SK-N-SH (cell line): ENCODE measurements around the gene SSTR5. TPM values are rescaled to one million over a fixed set of nuclear protein-coding genes. Genes with fewer than 3 reads are reported as not detected.

Source experiments
- CTCF ChIA-PET: fragments of 300-600, 350-600 bp; formaldehyde crosslinking; extraction: SDS; loops from one replicate; lab custom pipeline; 2021; lab: Yijun Ruan, JAX
- POLR2A ChIA-PET: fragments of 350-600 bp; sonication (Branson Sonifier 250); formaldehyde crosslinking; extraction: SDS; loops from one replicate; lab custom pipeline; 2020; ENCODE audit warnings: antibody characterized with exemption, inconsistent platforms; lab: Yijun Ruan, JAX
- DNase-seq: peaks from one replicate; pipeline ENCODE4 v3.0.0; 2012
- H2AFZ ChIP-seq: fragments of 200-600 bp; sonication (generic); 2 replicates; pipeline ENCODE4 v1.8.1; 2016; ENCODE audit warnings: antibody characterized with exemption, mild to moderate bottlenecking, low read depth
- H3F3A ChIP-seq: fragments of 200-600 bp; sonication (generic); replicated peaks from 2 replicates; pipeline ENCODE3; 2016; ENCODE audit warnings: antibody characterized with exemption, mild to moderate bottlenecking; ENCODE audit not compliant: insufficient read depth
- H3K27ac ChIP-seq, 2 experiments: fragments of 200-500 bp in 1 of 2; fragments of 200-600 bp in 1 of 2; sonication (Bioruptor generic) in 1 of 2; sonication (generic), shearing (Covaris generic) in 1 of 2; 2 replicates each; pipeline versions ENCODE4 v1.5.1 to v1.6.1; 2014 to 2016; ENCODE audit warnings: low read depth in 2 of 2, inconsistent platforms in 1 of 2, low read length in 1 of 2, mild to moderate bottlenecking in 1 of 2, mixed read lengths in 1 of 2
- H3K27me3 ChIP-seq: fragments of 200-600 bp; sonication (generic), shearing (Covaris generic); 2 replicates; pipeline ENCODE4 v1.6.1; 2016; ENCODE audit warnings: mixed run types; ENCODE audit not compliant: insufficient read depth
- H3K36me3 ChIP-seq, 2 experiments: fragments of 200-500 bp in 1 of 2; fragments of 200-600 bp in 1 of 2; sonication (Bioruptor generic) in 1 of 2; sonication (generic) in 1 of 2; replicated peaks in 1 of 2; 2 replicates each; pipeline versions ENCODE3 to v1.5.1; 2014 to 2016; ENCODE audit warnings: low read length in 1 of 2, mild to moderate bottlenecking in 1 of 2; ENCODE audit not compliant: insufficient read depth in 2 of 2, control insufficient read depth in 1 of 2
- H3K4me1 ChIP-seq, 2 experiments: fragments of 200-500 bp in 1 of 2; fragments of 200-600 bp in 1 of 2; sonication (Bioruptor generic) in 1 of 2; sonication (generic), shearing (Covaris generic) in 1 of 2; 2 replicates each; pipeline versions ENCODE4 v1.5.1 to v1.6.1; 2014 to 2016; ENCODE audit warnings: low read depth in 1 of 2, low read length in 1 of 2, mixed run types in 1 of 2; ENCODE audit not compliant: insufficient read depth in 2 of 2, control insufficient read depth in 1 of 2
- H3K4me2 ChIP-seq: fragments of 200-600 bp; sonication (generic), shearing (Covaris generic); 2 replicates; pipeline ENCODE4 v1.6.1; 2017; ENCODE audit warnings: mixed run types
- H3K4me3 ChIP-seq, 2 experiments: fragments of 200-500 bp in 1 of 2; fragments of 200-600 bp in 1 of 2; sonication (Bioruptor generic) in 1 of 2; sonication (generic), shearing (Covaris generic) in 1 of 2; 2 replicates each; pipeline versions ENCODE4 v1.5.1 to v1.8.1; 2014 to 2016; ENCODE audit warnings: low read depth in 2 of 2, inconsistent platforms in 1 of 2, low read length in 1 of 2, mild to moderate bottlenecking in 1 of 2, mixed read lengths in 1 of 2, moderate library complexity in 1 of 2
- H3K79me2 ChIP-seq: fragments of 200-600 bp; sonication (generic); 2 replicates; pipeline ENCODE4 v1.8.1; 2017; ENCODE audit warnings: mild to moderate bottlenecking; ENCODE audit not compliant: insufficient read depth
- H3K9ac ChIP-seq: fragments of 200-600 bp; sonication (generic); 2 replicates; pipeline ENCODE4 v1.6.1; 2017; ENCODE audit warnings: mixed run types
- H3K9me2 ChIP-seq: fragments of 200-600 bp; sonication (generic); 2 replicates; pipeline ENCODE4 v1.6.1; 2017; ENCODE audit warnings: mixed run types
- H3K9me3 ChIP-seq: fragments of 200-600 bp; sonication (generic); 2 replicates; pipeline ENCODE4 v1.6.1; 2017; ENCODE audit warnings: mixed run types, mild to moderate bottlenecking, moderate library complexity
- H4K20me1 ChIP-seq: fragments of 200-600 bp; sonication (generic); 2 replicates; pipeline ENCODE4 v1.6.1; 2017; ENCODE audit warnings: mild to moderate bottlenecking, mixed run types; ENCODE audit not compliant: insufficient read depth
- FOXM1 ChIP-seq: IDR thresholded peaks from 2 replicates; pipeline ENCODE4 v1.4.0; 2012; ENCODE audit warnings: low read depth, mild to moderate bottlenecking
- IRF3 ChIP-seq: fragments of 150-350 bp; IDR thresholded peaks from 2 replicates; pipeline ENCODE4 v1.6.1; 2016; ENCODE audit warnings: mild to moderate bottlenecking, low read depth, low read length
- MEF2A ChIP-seq: IDR thresholded peaks from 2 replicates; pipeline ENCODE4 v1.4.0; 2012; ENCODE audit warnings: low read depth, borderline replicate concordance
- WGBS: methylation state at CpG from one replicate; pipeline ENCODE4 v1.1.6; 2017; ENCODE audit warnings: low lambda C conversion rate; 5-methylcytosine and 5-hydroxymethylcytosine counted together
- polyA plus RNA-seq, 3 experiments: library from polyadenylated mRNA; depleted of rRNA; stranded (reverse); fragments of >200 nt; gene quantifications; 2 replicates each; pipeline ENCODE4 v1.2.3, GENCODE V29; 2012
- TF ChIP-seq, protein P1 (sequence below): IDR thresholded peaks from 2 replicates; pipeline ENCODE4; 2012
- TF ChIP-seq, protein P2 (sequence below): IDR thresholded peaks from 2 replicates; pipeline ENCODE4 v1.4.0; 2012; ENCODE audit warnings: low read depth, borderline replicate concordance
- TF ChIP-seq, protein P3 (sequence below): IDR thresholded peaks from 2 replicates; pipeline ENCODE4 v1.6.1; 2012; ENCODE audit warnings: mild to moderate bottlenecking, low read depth, low read length, moderate library complexity

Gene SSTR5
- polyA plus RNA-seq, 1 of the 3 experiments (the other 2 are of a cell fraction), result not detected

DNA sequence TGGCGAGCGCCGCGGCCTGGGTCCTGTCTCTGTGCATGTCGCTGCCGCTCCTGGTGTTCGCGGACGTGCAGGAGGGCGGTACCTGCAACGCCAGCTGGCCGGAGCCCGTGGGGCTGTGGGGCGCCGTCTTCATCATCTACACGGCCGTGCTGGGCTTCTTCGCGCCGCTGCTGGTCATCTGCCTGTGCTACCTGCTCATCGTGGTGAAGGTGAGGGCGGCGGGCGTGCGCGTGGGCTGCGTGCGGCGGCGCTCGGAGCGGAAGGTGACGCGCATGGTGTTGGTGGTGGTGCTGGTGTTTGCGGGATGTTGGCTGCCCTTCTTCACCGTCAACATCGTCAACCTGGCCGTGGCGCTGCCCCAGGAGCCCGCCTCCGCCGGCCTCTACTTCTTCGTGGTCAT lies 6.8 kb downstream of the SSTR5 start (continued):
- TF ChIP-seq MEF2A (no peak), FOXM1 (no peak)

- CTCF ChIA-PET, result interaction anchor here (0.6 to 1.6 kb wide), 3 partner anchors 16 to 24 kb away, joined by 3 to 9 read pairs (median 3); no protein-coding TSS in a partner anchor
These were observed 7.4 kb downstream of the SSTR5 start for GRCh38 chr16:1079786-1080525.

More at GRCh38 chr16:1079786-1080525, 7.4 kb downstream of the SSTR5 start:
- Histone ChIP-seq H3K9me2 (no peaks in the 10 kb centered on the region), H4K20me1 (peaks cover 8% of the 10 kb centered on the region; the same call in 1 of the 2 replicates), H3K4me3 (no peak overlapping the region), H3K9ac (no peak overlapping the region), H2AFZ (no peak overlapping the region), H3K36me3 (no peaks in the 10 kb centered on the region), H3K4me2 (no peak overlapping the region), H3K27ac (no peak overlapping the region), H3F3A (peaks cover 4% of the 10 kb centered on the region), H3K4me1 (no peaks in the 10 kb centered on the region), H3K27me3 (peaks cover 69% of the 10 kb centered on the region), H3K9me3 (no peaks in the 10 kb centered on the region), H3K79me2 (no peaks in the 10 kb centered on the region)
- POLR2A ChIA-PET, result no interaction called here
- WGBS, result 49% methylated on average over 33 of the region's 45 CpGs
- no peak for DNase-seq
- TF ChIP-seq, protein P1, sequence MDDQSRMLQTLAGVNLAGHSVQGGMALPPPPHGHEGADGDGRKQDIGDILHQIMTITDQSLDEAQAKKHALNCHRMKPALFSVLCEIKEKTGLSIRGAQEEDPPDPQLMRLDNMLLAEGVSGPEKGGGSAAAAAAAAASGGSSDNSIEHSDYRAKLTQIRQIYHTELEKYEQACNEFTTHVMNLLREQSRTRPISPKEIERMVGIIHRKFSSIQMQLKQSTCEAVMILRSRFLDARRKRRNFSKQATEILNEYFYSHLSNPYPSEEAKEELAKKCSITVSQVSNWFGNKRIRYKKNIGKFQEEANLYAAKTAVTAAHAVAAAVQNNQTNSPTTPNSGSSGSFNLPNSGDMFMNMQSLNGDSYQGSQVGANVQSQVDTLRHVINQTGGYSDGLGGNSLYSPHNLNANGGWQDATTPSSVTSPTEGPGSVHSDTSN, result no peak
- TF ChIP-seq IRF3 (no peak), FOXM1 (no peak)
- TF ChIP-seq, protein P2, sequence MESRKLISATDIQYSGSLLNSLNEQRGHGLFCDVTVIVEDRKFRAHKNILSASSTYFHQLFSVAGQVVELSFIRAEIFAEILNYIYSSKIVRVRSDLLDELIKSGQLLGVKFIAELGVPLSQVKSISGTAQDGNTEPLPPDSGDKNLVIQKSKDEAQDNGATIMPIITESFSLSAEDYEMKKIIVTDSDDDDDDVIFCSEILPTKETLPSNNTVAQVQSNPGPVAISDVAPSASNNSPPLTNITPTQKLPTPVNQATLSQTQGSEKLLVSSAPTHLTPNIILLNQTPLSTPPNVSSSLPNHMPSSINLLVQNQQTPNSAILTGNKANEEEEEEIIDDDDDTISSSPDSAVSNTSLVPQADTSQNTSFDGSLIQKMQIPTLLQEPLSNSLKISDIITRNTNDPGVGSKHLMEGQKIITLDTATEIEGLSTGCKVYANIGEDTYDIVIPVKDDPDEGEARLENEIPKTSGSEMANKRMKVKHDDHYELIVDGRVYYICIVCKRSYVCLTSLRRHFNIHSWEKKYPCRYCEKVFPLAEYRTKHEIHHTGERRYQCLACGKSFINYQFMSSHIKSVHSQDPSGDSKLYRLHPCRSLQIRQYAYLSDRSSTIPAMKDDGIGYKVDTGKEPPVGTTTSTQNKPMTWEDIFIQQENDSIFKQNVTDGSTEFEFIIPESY, result no peak
- TF ChIP-seq, protein P3, sequence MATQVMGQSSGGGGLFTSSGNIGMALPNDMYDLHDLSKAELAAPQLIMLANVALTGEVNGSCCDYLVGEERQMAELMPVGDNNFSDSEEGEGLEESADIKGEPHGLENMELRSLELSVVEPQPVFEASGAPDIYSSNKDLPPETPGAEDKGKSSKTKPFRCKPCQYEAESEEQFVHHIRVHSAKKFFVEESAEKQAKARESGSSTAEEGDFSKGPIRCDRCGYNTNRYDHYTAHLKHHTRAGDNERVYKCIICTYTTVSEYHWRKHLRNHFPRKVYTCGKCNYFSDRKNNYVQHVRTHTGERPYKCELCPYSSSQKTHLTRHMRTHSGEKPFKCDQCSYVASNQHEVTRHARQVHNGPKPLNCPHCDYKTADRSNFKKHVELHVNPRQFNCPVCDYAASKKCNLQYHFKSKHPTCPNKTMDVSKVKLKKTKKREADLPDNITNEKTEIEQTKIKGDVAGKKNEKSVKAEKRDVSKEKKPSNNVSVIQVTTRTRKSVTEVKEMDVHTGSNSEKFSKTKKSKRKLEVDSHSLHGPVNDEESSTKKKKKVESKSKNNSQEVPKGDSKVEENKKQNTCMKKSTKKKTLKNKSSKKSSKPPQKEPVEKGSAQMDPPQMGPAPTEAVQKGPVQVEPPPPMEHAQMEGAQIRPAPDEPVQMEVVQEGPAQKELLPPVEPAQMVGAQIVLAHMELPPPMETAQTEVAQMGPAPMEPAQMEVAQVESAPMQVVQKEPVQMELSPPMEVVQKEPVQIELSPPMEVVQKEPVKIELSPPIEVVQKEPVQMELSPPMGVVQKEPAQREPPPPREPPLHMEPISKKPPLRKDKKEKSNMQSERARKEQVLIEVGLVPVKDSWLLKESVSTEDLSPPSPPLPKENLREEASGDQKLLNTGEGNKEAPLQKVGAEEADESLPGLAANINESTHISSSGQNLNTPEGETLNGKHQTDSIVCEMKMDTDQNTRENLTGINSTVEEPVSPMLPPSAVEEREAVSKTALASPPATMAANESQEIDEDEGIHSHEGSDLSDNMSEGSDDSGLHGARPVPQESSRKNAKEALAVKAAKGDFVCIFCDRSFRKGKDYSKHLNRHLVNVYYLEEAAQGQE, result no peak
